DMS153 (cell line): Measurements from ENCODE around the gene CYCS.
"Not testable (repeated sequence)": the region's sequence is repeated elsewhere in the genome, so short reads cannot be mapped to it uniquely, and the experiment has no call there.

Experiments used
- DNase-seq: peaks from one replicate; lab custom pipeline; 2025; lab: John Stamatoyannopoulos, UW

The CYCS gene

DNA sequence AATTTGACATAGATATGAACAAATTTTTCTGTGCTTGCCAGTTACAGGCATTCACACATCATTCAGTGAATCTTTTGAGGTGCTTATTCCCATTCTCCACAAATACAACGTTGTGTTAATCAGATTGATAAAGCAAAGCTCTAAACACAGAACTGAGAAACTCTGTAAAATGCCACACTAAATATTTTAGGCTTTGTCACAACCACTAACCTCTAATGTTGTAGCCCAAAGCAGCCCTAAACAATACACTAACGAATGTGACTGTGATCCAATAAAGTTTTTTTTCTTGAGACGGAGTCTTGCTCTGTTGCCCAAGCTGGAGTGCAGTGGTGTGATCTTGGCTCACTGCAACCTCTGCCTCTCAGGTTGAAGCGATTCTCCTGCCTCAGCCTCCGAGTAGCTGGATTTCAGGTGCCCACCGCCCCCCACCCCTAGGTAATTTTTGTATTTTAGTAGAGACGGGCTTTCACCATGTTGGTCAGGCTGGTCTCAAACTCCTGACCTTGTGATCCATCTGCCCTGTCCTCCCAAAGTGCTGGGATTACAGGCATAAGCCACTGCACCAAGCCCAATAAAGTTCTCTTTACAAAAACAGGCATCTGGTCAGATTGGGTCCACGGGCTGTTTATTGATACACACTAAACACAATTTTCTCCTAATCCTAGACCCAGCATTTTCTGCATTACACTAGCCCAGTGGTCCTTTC is 6.9 kb downstream of the CYCS start:
- DNase-seq, result no peak

GRCh38 chr7:25117226-25118047 is 7.6 kb downstream of the CYCS start:
- no peak for DNase-seq

DNA sequence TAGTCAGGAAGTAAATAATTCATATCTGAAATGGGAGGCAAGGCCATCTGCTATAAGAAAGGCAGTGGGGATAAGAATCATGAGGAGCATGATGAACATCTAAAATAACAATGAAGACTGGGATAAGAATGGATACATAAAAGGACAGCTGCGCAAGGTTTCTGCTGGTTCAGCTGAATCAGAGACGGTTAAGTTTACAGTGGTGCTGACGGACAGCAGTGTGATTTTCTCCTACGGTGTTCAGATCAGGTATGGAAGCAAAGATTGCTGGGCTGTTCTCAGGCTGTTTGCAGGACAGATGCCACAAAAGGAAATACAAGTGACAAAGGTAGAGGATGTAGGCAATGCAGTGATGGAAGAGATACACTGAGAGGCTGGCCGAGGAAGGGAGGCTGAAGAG is 8.4 kb downstream of the CYCS start:
- no peak for DNase-seq

GRCh38 chr7:25110514-25110913 is 14.5 kb downstream of the CYCS start:
- DNase-seq, result not testable (repeated sequence)

- no peak for DNase-seq
These were observed 15.8 kb downstream of the CYCS start for GRCh38 chr7:25109276-25109675.

DNA sequence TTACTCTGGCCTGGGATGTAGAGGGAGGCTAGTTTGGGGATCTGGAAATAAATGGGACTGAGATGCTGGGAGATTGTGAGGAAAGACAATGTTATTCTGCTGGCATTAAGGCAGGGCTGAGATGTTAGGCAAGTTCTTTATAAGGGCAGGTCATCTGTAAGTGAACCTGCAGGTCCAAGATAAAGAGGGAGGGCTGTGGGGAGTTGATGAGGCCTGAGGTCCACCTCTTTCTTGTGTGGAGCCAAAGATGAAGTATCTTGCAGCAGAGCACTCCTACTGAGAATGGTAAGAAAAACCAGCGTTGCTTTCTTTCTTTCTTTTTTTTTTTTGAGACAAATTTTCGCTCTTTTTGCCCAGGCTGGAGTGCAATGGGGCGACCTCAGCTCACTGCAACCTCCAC is 19.1 kb downstream of the CYCS start:
- no peak for DNase-seq

GRCh38 chr7:25103773-25104172 is 21.3 kb downstream of the CYCS start:
- DNase-seq, result no peak

- no peak for DNase-seq
These were observed 23.2 kb downstream of the CYCS start for GRCh38 chr7:25101817-25102216.

- no peak for DNase-seq
These were observed 26.7 kb downstream of the CYCS start for GRCh38 chr7:25098096-25099046.

DNA sequence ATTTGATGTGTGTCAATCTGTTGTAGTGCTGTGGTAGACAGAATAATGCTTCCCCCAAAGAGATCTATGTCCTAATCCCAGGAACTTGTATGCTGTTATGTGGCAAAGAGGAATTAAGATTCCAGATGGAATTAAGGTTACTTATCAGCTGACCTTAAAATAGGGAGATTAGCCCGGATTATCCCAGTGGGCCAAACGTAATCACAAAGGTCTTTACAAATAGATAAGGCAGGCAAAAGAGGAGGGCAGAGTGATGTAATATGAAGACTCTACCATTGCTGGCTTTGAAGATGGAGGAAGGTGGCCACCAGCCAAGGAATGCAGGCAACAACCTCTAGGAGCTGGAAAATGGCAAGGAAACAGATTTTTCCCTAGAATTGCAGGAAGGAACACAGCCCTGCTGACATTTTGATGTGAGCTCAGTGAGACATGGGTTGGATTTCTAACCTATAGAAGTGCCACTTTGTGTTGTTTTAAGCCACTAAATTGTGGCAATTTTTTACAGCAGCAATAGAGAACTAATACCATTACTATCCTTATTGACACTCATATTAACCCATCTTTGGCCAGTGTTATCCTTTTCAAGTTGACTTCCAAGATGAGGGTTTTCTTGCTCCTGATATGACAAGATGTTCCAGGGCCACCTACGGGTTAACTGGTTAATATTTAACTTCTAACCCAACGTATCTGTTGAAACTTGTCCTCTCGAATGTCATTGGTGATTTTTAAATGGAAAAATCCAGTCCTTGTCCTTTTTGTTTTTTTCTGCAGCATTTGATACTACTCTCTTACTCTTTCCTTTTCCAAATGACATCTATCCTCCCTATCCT is 29.3 kb downstream of the CYCS start:
- DNase-seq, result no peak

GRCh38 chr7:25093268-25093826 is 31.7 kb downstream of the CYCS start:
- peak; percentile 42 for DNase-seq

DNA sequence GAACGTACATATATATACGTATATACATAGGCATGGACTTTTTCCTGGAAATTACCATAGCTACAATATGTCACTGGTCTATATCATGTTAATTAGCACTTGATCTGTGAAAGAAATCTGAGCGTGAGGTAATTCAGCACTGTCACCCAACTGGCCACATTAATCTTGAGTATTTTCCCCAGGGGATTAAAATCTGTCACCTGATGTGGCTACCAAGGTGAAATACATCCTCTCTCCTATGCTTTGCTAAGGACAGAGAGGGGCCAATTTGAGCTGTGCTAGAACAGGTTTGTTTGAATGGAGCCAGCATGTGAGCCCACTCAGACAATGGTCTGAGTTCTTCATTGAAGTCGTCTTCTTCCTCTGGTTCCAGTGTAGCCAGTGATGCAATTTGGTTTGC is 33.3 kb downstream of the CYCS start:
- DNase-seq, result no peak

DNA sequence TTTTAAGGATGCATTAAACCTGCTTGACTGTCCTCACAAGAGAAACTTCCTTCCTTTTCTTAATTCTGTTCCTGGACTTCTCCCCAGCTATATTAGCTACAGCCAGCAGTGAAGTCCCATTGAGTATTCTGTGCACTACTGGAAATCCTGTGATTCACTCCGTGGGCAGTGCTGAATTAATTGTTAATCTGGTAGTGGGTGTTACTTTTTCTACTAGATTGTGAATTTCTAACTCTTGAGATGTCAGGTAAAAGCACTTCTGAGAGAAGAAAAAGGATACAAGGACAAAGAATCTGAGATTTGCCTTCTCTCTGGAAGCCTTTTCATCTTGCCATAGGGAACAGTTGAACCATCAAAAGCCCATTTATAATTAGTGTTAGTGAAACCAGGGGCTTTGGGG is 33.9 kb downstream of the CYCS start:
- no peak for DNase-seq

- no peak for DNase-seq
These were observed 34.7 kb downstream of the CYCS start for GRCh38 chr7:25090374-25090773.

- DNase-seq, result no peak
These were observed 37.2 kb downstream of the CYCS start for GRCh38 chr7:25087855-25088254.

DNA sequence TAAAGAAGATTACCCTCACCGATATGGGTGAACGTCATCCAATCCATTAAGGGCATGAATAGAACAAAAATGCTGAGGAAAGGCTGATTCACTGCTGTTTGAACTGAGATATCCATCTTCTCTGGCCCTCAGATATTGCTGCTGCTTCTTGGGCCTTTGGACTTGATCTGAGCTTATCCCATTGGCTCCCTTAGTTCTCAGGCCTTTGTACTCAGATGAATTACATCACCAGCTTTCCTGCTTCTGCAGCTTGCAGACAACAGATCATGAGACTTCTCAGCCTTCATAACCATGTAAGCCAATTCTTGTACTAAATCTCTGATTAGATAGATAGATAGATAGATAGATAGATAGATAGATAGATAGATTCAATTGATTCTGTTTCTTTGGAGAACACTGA is 40.2 kb downstream of the CYCS start:
- no peak for DNase-seq

GRCh38 chr7:25083201-25083600 is 41.9 kb downstream of the CYCS start:
- DNase-seq, result no peak

DNA sequence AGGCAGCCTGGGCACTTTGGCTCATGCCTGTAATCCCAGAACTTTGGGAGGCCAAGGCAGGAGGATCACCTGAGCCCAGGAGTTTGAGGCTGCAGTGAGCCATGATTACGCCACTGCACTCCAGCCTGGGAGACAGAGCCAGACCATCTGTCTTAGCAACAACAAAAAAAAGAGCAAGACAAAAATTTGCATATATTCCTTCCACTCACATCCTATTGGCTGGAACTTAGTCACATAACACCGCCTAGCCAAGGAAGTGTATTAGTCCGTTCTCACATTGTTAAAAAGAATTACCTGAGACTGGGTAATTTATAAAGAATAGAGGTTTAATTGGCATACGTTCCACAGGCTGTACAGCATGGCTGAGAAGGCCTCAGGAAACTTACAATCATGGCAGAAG is 43.0 kb downstream of the CYCS start:
- DNase-seq, result not testable (repeated sequence)

- no peak for DNase-seq
These were observed 48.0 kb downstream of the CYCS start for GRCh38 chr7:25077096-25077495.

DNA sequence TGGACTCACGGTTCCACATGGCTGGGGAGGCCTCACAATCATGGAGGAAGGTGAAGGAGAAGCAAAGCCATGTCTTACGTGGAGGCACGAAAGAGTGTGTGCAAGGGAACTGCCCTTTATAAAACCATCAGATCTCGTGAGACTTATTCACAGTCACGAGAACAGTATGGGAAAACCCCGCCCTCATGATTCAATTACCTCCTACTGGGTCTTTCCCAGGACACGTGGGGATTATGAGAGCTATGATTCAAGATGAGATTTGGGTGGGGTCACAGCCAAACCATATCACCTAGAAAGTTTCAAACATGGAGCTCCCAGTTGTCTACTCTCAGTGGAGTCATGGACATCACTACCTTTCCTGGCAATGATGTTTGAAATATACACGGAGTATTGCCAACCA is 49.6 kb downstream of the CYCS start:
- no peak for DNase-seq

- no peak for DNase-seq
These were observed 51.6 kb downstream of the CYCS start for GRCh38 chr7:25073451-25073850.
